ENCODE data around the gene CDH12.

DNA sequence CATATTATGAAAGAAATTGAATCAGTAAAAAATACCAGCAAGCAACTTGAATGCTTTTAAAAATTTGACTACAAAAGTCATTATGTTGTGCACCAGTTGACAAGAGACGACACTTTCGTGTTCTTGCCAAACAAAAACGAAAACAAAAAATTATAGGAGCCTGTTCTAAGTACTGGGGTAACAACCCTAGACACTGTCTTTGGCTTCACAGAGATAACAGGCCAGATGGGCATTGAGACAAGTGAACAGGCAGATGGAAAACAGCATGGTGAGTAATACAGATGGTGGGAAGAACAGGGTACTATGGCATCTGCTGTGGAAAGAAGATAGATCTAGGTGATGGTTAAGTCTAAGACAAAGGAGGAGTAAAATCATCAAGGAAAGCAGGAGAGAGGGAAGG lies 99.0 kb downstream of the CDH12 start:
- no peak for TF ChIP-seq POLR2A (IDR thresholded peaks at IDR 0.05; ENCODE audit: low read depth, low read length)
- no peak for TF ChIP-seq POLR2AphosphoS5 (IDR thresholded peaks at IDR 0.05; ENCODE audit: low read depth, low read length)
- TF ChIP-seq TAF1 (IDR thresholded peaks at IDR 0.05; ENCODE audit: low read depth, low read length), result no peak
- TF ChIP-seq SPI1 (IDR thresholded peaks at IDR 0.05; ENCODE audit: low read depth, low read length), result no peak

Data from GM12891 (cell line).